OCI-LY1 (cell line): Measurements from ENCODE around the gene PVALB.
A peak's percentile ranks its signal among the peaks of the same experiment; 100 is the strongest.

Experiments
- H2AFZ ChIP-seq: fragments of 200-600 bp; sonication (generic), shearing (Covaris generic); 2 replicates; pipeline ENCODE4 v1.6.0; 2014; ENCODE audit warnings: antibody characterized with exemption, mild to moderate bottlenecking, low read length
- H3F3A ChIP-seq: fragments of 200-600 bp; sonication (generic), shearing (Covaris generic); 2 replicates; pipeline ENCODE4 v1.6.0; 2014; ENCODE audit warnings: mild to moderate bottlenecking, antibody characterized with exemption, low read length, moderate library complexity; ENCODE audit not compliant: insufficient read depth
- H3K27ac ChIP-seq: fragments of 200-600 bp; sonication (generic); 2 replicates; pipeline ENCODE4 v1.5.1; 2014; ENCODE audit warnings: low read length, mixed run types, mild to moderate bottlenecking, low read depth; ENCODE audit not compliant: poor library complexity, severe bottlenecking
- H3K27me3 ChIP-seq: fragments of 200-600 bp; sonication (generic); 2 replicates; pipeline ENCODE4 v1.6.0; 2014; ENCODE audit warnings: antibody characterized with exemption, mild to moderate bottlenecking, low read length, moderate library complexity; ENCODE audit not compliant: insufficient read depth
- H3K36me3 ChIP-seq: fragments of 200-600 bp; sonication (generic); 2 replicates; pipeline ENCODE4 v1.6.1; 2014; ENCODE audit warnings: mild to moderate bottlenecking, antibody characterized with exemption, low read length, moderate library complexity, mixed read lengths; ENCODE audit not compliant: insufficient read depth
- H3K4me1 ChIP-seq: fragments of 200-600 bp; sonication (generic); 2 replicates; pipeline ENCODE4 v1.5.1; 2014; ENCODE audit warnings: mild to moderate bottlenecking, low read length, moderate library complexity; ENCODE audit not compliant: insufficient read depth, severe bottlenecking
- H3K4me2 ChIP-seq: fragments of 200-600 bp; sonication (generic), shearing (Covaris generic); 2 replicates; pipeline ENCODE4 v1.6.1; 2014; ENCODE audit warnings: low read length
- H3K4me3 ChIP-seq: fragments of 200-600 bp; sonication (generic); 2 replicates; pipeline ENCODE4 v1.5.1; 2014; ENCODE audit warnings: low read length, low read depth, mild to moderate bottlenecking, mixed read lengths; ENCODE audit not compliant: poor library complexity, severe bottlenecking
- H3K79me2 ChIP-seq: fragments of 200-600 bp; shearing (Covaris generic); 2 replicates; pipeline ENCODE4 v1.6.1; 2016; ENCODE audit warnings: mixed run types, low read length, mixed read lengths; ENCODE audit not compliant: insufficient read depth
- H3K9ac ChIP-seq: fragments of 200-600 bp; sonication (generic), shearing (Covaris generic); 2 replicates; pipeline ENCODE4 v1.6.1; 2014; ENCODE audit warnings: mild to moderate bottlenecking, low read length, mixed read lengths
- H3K9me2 ChIP-seq: fragments of 200-600 bp; sonication (generic), shearing (Covaris generic); 2 replicates; pipeline ENCODE4 v1.6.1; 2014; ENCODE audit warnings: low read depth, mild to moderate bottlenecking, low read length, mixed read lengths
- H3K9me3 ChIP-seq: fragments of 200-600 bp; shearing (Covaris generic); 2 replicates; pipeline ENCODE4 v1.6.1; 2014; ENCODE audit warnings: low read length, mixed read lengths
- H4K20me1 ChIP-seq: fragments of 200-600 bp; sonication (generic), shearing (Covaris generic); 2 replicates; pipeline ENCODE4 v1.6.0; 2016; ENCODE audit warnings: mild to moderate bottlenecking, low read length; ENCODE audit not compliant: insufficient read depth
- EZH2 ChIP-seq: fragments of 200-600 bp; sonication (generic), shearing (Covaris generic); IDR thresholded peaks from 2 replicates; pipeline ENCODE4 v1.8.0; 2017; ENCODE audit warnings: borderline replicate concordance, mixed run types, mild to moderate bottlenecking, antibody characterized with exemption, low read length, moderate library complexity, mixed read lengths
- TF ChIP-seq, protein P1 (sequence below): fragments of 200-600 bp; sonication (generic), shearing (Covaris generic); IDR thresholded peaks from 2 replicates; pipeline ENCODE4 v1.5.1; 2017; ENCODE audit warnings: mild to moderate bottlenecking, antibody characterized with exemption, low read length, moderate library complexity, mixed read lengths

PVALB gene

DNA sequence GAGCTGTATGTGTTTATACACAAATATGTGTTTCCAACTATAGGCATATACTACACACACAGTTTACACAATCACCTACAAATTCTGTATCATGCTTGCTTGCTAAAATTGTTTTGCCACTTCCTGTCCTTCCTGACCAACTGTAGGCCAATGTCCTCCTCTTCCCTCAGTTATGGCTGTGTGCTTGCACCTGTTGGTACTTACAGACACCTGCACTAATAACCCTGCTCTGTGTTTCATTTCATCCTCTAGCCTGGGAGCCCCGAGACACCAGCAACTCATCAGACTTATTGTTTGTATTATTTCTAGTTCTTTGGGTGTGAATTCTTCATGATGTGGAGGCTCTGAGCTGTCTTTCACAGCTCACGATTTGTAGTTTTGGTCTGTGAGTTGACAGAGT is 42.1 kb upstream of the PVALB start:
- Histone ChIP-seq H3K9me2 (no peaks in the 10 kb centered on the region), H3K79me2 (no peaks in the 10 kb centered on the region), H3K27me3 (no peaks in the 10 kb centered on the region), H3K4me2 (no peak overlapping the region), H3K27ac (peak overlapping the region; percentile 83), H3K36me3 (no peaks in the 10 kb centered on the region), H3K9ac (no peak overlapping the region), H3F3A (peaks cover 7% of the 10 kb centered on the region), H4K20me1 (no peaks in the 10 kb centered on the region), H3K9me3 (no peaks in the 10 kb centered on the region), H3K4me3 (no peak overlapping the region), H2AFZ (no peak overlapping the region), H3K4me1 (peaks cover 46% of the 10 kb centered on the region)
- TF ChIP-seq, protein P1, sequence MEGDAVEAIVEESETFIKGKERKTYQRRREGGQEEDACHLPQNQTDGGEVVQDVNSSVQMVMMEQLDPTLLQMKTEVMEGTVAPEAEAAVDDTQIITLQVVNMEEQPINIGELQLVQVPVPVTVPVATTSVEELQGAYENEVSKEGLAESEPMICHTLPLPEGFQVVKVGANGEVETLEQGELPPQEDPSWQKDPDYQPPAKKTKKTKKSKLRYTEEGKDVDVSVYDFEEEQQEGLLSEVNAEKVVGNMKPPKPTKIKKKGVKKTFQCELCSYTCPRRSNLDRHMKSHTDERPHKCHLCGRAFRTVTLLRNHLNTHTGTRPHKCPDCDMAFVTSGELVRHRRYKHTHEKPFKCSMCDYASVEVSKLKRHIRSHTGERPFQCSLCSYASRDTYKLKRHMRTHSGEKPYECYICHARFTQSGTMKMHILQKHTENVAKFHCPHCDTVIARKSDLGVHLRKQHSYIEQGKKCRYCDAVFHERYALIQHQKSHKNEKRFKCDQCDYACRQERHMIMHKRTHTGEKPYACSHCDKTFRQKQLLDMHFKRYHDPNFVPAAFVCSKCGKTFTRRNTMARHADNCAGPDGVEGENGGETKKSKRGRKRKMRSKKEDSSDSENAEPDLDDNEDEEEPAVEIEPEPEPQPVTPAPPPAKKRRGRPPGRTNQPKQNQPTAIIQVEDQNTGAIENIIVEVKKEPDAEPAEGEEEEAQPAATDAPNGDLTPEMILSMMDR, result no peak
- no peak for TF ChIP-seq EZH2

DNA sequence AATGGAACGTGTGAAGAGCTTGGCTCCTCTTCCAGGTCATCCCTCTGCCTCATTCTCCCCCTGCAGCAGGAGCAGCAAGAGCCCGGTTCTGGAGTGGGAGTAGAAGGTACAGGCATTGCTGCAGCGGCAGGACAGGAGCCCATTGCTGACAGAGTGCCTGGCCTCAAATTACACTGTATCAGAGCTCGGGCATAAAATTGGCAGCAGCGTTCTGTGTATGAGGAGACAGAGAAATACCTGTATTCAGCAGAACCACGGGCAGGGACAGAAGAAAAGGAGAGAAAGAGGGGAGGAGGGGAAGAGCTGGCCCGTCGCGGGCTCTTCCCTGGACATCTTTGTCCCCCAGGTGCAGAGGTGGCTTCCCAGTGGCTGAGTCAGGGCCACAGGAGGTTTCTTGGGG is 41.3 kb upstream of the PVALB start:
- peaks cover 43% of the 10 kb centered on the region for H3K4me1 ChIP-seq
- peaks cover 7% of the 10 kb centered on the region for H3F3A ChIP-seq
- H3K9me2 ChIP-seq, result no peaks in the 10 kb centered on the region
- no peaks in the 10 kb centered on the region for H4K20me1 ChIP-seq
- H3K27ac ChIP-seq, result no peak overlapping the region
- H3K79me2 ChIP-seq, result no peaks in the 10 kb centered on the region
- H3K4me2 ChIP-seq, result no peak overlapping the region
- H3K36me3 ChIP-seq, result no peaks in the 10 kb centered on the region
- TF ChIP-seq EZH2, result no peak
- TF ChIP-seq, protein P1, result no peak
- no peak overlapping the region for H2AFZ ChIP-seq
- H3K9me3 ChIP-seq, result 0 out of 2 replicates have a peak, but pooled peaks cover under 1% of the 10 kb centered on the region
- H3K27me3 ChIP-seq, result no peaks in the 10 kb centered on the region
- H3K9ac ChIP-seq, result no peak overlapping the region
- no peak overlapping the region for H3K4me3 ChIP-seq

DNA sequence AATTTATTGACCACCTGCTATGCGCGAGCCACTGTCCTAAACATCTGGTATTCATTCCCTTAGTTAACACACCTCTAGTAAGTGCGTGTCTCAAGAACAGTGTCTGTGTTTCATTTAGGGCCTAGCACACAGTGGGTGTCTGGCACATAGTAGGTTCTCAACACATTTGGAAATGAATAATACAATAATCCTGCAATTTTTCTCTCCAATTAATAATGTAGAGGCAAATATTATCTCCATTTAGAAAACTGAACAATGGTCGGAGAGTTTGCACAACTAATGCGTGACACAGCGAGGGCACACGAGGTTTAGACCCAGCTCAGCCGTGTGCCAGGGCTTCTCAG is 39.9 kb upstream of the PVALB start:
- H3K4me2 ChIP-seq, result peak overlapping the region; percentile 20; the same call in 1 of the 2 replicates
- H3K79me2 ChIP-seq, result no peaks in the 10 kb centered on the region
- H2AFZ ChIP-seq, result no peak overlapping the region
- no peaks in the 10 kb centered on the region for H3K27me3 ChIP-seq
- no peak overlapping the region for H3K27ac ChIP-seq
- H4K20me1 ChIP-seq, result no peaks in the 10 kb centered on the region
- no peaks in the 10 kb centered on the region; the same call in 1 of the 2 replicates for H3K36me3 ChIP-seq
- no peak overlapping the region for H3K4me3 ChIP-seq
- no peak for TF ChIP-seq EZH2
- TF ChIP-seq, protein P1, result no peak
- H3K9me2 ChIP-seq, result no peaks in the 10 kb centered on the region
- 0 out of 2 replicates have a peak, but pooled peaks cover 5% of the 10 kb centered on the region for H3K9me3 ChIP-seq
- peaks cover 7% of the 10 kb centered on the region for H3F3A ChIP-seq
- H3K9ac ChIP-seq, result no peak overlapping the region
- H3K4me1 ChIP-seq, result peaks cover 29% of the 10 kb centered on the region
